T-helper 2 cell treated with Interferon-gamma antibody and Interleukin-4, amounts not matched to agents 100 ng/mL and 5 ng/mL, for 36 hours (primary cell): ENCODE measurements around the gene NSF. TPM values are rescaled to one million over a fixed set of nuclear protein-coding genes. Genes with fewer than 3 reads are reported as not detected.
"Not testable (repeated sequence)": the region's sequence is repeated elsewhere in the genome, so short reads cannot be mapped to it uniquely, and the experiment has no call there.

Experiments
- intact Hi-C: fragments of 100-400 bp; cut with micrococcal nuclease; formaldehyde crosslinking; loops from one replicate; pipeline ENCODE4 v1.15.1; 2023
- total RNA-seq: library from RNA; stranded (reverse); gene quantifications from 2 replicates; pipeline ENCODE4 v1.2.3, GENCODE V29; 2022

Gene NSF
- total RNA-seq, 1 donor from 2014 or later = 40.4 TPM

DNA sequence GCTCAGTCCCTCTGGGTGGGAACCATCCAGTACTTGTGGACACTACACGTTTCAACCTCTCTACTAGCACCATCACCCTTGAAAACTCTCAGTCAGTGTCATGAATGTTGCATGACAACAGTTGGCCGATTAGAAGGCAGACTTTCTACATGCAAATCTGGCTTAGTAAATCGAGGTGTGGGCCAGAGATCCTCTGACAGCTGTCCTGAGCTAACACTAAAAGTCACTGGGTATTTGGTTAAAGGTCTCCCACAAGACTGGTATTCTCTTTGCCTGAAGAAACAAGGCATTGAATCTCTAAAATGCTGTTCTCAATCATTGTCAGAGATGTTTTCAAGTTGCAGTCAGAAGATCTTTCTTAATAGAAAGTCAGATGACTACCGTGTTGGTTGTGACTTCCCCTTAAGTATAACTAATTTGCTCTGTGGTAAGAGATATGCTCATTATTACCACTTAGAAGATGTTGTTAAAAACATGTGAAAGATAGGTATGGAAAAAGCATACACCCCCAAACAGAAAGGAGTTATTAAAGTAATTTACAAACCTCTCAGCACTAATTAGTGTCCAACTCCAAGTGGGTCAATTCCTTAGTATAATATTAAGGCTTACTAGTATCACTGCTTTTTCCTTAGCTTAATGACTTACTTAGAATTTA, 165.7 kb downstream of the NSF start:
- intact Hi-C loops = no loop called here

DNA sequence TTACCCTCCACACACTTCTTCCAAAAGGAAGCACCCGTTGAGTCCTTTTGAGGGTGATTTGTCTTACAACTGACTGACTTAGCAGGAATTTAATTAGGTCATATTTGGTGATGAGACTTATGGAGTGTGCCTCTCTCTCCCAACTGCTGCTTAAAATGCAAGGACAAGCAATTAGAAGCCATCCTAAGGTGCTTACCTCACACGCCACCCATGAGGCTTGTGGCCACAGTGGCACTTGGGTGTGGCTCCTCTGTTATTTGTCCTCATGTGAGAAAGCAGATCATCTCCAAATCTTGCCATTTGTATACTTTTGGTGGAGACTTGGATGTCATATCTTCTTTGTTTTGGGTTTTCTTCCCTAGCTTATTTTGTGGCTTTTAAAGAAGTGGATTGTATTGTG, 166.4 kb downstream of the NSF start:
- intact Hi-C loops = no loop called here

- intact Hi-C loops = not testable (repeated sequence)
These were observed 167.1 kb downstream of the NSF start for GRCh38 chr17:46757588-46757987.

DNA sequence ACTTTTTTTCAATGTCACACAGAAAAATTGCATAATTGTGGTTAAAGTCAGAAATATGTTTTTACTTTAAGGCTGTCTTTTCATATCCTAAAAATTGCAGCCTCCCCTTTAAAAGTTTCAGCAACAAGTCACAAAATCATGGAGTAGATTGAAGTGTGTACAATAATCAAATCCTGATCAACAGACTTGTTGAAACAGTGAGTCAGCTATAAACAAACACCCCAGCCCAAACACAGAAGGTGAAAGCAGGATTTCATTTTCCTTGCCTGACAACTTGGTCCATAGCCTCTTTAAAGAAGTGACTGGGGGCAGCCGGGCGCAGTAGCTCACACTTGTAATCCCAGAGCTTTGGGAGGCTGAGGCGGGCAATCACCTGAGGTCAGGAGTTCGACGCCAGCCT, 168.1 kb downstream of the NSF start:
- intact Hi-C loops = no loop called here

DNA sequence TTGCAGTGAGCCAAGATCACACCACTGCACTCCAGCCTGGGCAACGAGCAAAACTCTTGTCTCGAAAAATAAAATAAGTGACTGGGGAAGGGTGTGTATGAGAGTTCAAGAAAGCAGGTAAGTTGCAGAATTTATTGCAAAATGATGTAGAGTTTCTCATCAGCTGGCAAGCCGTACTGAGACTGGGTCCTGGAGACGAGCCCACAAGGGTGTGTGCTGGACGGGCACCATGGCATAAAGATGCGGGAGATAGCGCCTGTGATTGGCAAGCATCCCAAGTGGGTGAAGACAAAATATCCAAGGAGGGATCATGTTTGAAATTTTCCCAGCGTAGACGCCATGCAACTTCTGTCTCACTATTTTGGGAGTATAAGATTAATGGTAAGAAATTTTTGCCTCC, 168.7 kb downstream of the NSF start:
- intact Hi-C loops = no loop called here

GRCh38 chr17:46763416-46763815, 172.9 kb downstream of the NSF start:
- intact Hi-C loops = no loop called here

- intact Hi-C loops = no loop called here
These were observed 173.7 kb downstream of the NSF start for GRCh38 chr17:46764000-46764708.

- intact Hi-C loops = no loop called here
These were observed 174.4 kb downstream of the NSF start for GRCh38 chr17:46764709-46765401.

DNA sequence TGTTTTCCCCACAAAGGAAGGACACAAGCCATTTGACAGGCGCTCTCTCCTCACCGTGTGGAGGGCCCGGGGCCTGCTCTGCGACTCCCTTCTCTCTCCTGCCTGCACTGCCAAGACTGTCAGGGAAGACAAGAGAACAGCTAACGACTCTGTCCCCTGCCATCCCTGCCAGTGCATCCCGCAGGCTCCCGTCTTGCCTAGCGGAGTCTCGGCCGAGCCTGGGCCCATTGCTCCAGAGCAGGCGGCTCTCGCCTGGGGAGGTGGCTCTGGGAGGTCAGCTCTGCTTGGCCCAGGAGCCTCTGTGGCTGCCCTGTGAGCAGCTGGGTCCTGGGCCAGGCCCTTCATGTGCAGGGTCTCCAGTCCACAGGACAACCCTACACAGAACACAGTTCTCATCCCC, 175.0 kb downstream of the NSF start:
- intact Hi-C loops = no loop called here

GRCh38 chr17:46766493-46767491, 176.3 kb downstream of the NSF start:
- intact Hi-C loops = no loop called here

DNA sequence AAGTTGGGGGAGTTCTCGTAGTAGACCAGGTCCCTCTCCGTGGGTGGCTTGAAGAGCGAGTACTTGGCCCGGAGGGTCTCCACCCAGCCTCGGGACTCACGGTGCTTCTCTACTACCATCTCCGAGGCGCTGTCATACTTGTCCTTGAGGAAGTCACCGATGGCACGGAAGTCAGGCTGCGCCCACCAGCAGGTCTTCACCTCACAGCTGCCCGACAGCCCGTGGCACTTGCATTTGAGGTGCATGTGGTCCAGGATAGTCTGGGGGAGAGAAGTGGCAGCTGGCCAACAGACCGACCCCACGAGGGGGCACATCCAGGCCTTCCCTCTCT, 178.0 kb downstream of the NSF start:
- intact Hi-C loops = no loop called here

DNA sequence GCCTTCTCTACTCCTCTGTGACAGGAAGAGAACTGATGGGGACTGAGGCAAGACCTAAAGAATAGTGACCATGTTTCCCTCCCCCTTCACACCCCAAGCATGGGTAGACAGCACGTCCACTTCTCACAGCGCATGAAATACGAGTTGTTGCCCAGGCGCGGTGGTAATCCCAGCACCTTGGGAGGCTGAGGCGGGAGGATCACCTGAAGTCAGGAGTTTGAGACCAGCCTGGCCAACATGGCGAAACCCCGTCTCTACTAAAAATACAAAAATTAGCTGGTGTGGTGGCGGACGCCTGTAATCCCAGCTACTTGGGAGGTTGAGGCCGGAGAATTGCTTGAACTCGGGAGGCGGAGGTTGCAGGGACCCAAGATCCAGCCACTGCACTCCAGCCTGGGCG, 178.4 kb downstream of the NSF start:
- intact Hi-C loops = not testable (repeated sequence)

- intact Hi-C loops = no loop called here
These were observed 179.3 kb downstream of the NSF start for GRCh38 chr17:46769531-46770438.

DNA sequence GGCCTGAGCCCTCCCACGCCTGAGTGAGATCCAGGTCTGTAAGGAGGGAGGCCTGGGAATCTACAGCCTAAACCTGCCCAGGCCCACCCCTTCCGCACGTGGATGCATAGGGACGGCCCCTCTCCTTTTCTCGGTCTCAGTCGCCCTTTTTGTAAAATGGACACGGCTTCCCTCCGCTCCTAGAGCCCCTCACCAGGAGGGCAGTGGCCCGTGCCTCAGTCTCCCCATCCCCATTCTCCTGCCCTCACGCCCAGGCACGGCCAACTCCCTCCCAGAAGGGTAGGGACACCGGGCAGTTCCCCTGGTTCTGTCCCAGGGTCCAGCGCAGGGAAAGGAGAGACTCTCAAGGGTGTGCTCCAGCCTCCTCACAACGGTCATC, 180.0 kb downstream of the NSF start:
- intact Hi-C loops = no loop called here

DNA sequence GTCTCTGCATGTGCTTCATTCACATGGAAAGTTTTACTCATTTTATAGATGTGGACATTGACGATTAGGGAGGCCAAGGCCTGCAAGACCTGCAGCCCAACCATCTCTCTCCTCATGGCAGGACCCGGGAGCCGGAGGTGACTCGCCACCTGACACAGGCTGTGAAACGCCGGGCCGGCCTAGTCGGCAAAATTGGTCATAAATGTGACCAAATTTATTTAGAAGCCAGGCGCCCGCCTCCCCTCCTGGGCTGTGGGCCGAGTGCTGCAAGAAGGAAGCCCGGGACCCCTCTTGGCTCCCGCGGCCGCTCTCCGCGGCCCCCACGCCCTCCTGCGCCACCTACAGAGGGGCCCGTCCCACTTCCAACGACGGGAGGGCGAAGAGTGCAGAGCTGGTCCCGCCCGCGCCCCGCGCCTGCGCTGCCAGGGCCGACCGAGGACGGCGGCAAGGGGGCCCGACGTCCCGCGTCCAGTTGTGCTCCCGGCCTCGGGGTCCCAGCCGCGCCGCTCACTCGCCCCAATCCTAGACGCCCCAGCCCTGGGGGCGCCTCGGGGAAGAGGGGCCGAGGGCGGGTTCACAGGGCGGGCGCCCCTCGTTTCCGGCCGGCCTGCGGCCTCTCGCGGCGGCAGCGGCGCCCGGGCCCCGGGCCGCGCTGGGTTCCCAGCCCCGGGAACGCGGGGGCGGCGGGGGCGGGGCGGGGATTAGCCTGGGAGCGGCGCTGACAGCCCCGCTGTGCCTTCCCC, 180.5 kb downstream of the NSF start:
- intact Hi-C loops = no loop called here

GRCh38 chr17:46771561-46772474, 181.3 kb downstream of the NSF start:
- intact Hi-C loops = no loop called here

DNA sequence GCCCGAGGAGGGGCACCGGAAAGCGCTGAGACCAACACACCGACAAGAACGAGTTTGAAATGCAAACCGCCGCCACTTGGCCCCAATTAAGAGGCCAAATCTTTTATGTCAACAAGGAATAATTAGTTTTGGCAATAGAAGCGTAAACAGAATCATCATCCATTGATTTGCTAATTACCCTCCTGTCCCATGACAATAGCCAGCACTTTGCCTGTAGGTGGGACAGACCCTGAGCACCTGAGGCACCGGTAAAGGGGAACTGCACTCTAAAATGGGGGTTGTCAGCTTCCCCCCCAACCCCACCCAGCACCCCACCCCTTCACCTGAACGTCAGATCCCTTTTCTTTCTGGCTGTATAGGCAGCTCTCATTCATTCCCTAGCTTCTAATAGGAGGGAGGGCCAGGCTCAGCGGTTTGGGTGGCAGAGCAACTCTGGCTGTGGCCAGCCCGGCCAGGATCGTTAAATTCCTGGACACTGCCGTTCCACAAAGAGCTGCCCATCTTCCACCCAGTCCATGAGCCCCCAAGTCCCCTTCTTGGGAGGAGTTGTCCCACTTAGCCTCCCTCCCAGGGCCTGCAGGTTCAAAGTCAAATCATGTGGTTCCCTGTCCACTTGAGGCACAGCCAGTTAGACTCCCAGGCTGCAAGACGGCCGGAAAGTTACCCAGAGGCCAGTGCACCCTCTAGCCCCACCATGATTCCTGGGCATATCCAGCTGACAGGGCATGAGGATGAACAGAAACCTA, 182.2 kb downstream of the NSF start:
- intact Hi-C loops = no loop called here

- intact Hi-C loops = no loop called here
These were observed 182.7 kb downstream of the NSF start for GRCh38 chr17:46773221-46773605.
